ENCODE results near the gene TMCO1.

DNA sequence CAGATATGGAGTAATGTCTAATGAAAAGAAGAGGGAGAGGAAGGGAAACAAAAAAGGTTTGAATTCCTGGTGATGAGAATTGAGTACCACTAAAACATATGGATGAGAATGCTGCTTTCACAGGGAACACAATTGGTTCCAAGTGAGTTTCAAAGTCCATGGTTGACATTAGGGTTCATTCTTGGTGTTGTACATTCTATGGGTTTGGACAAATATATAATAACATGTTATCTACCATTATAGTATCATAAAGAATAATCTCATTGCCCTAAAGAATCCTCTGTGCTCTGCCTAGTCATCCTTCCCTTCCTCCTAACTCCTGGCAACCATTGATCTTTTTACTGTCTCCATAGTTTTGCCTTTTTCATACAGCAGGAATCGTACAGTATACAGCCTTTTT is 20.1 kb downstream of the TMCO1 start:
- no peak for TF ChIP-seq POLR2AphosphoS5 (IDR thresholded peaks at IDR 0.05)
- TF ChIP-seq CTCF (IDR thresholded peaks at IDR 0.05) = no peak
- no peak for TF ChIP-seq POLR2A (IDR thresholded peaks at IDR 0.05)
